ENCODE measurements around the gene ZC3HAV1.

- no peak for TF ChIP-seq TBL1XR1 (IDR thresholded peaks at IDR 0.05; ENCODE audit: borderline replicate concordance, low read length, partially characterized antibody)
- no peak for TF ChIP-seq HNF4A (CRISPR knock-in tag; IDR thresholded peaks at IDR 0.05)
Observed at GRCh38 chr7:139081584-139081983, 27.9 kb downstream of the ZC3HAV1 start.
